RWPE2 (cell line): ENCODE results near the gene TAOK1.

Experiments
- ATAC-seq: fragments of 200-7000 bp; cut with Tn5 transposase; 3 replicates; pipeline ENCODE4 v1.9.1; 2021; ENCODE audit warnings: low read depth
- DNase-seq: peaks from one replicate; pipeline ENCODE4 v3.0.0-alpha.2; 2020; ENCODE audit warnings: low spot score
- H3K27ac ChIP-seq: fragments of 450-650 bp; 2 replicates; pipeline ENCODE4 v1.5.1; 2017; ENCODE audit warnings: mild to moderate bottlenecking; ENCODE audit not compliant: poor library complexity, severe bottlenecking
- H3K27me3 ChIP-seq: fragments of 250-450 bp; sonication (Bioruptor Pico); 2 replicates; pipeline ENCODE4 v1.5.1; 2021; ENCODE audit warnings: mild to moderate bottlenecking, moderate library complexity; ENCODE audit not compliant: insufficient read depth, poor library complexity, severe bottlenecking
- H3K36me3 ChIP-seq: fragments of 250-450 bp; sonication (Bioruptor Pico); 2 replicates; pipeline ENCODE4 v1.5.1; 2020; ENCODE audit warnings: low read depth, mild to moderate bottlenecking, moderate library complexity
- H3K4me1 ChIP-seq: fragments of 250-450 bp; sonication (Bioruptor Pico); 2 replicates; pipeline ENCODE4 v1.5.1; 2021; ENCODE audit warnings: mild to moderate bottlenecking, moderate library complexity; ENCODE audit not compliant: insufficient read depth, poor library complexity, severe bottlenecking
- H3K4me3 ChIP-seq: fragments of 250-450 bp; sonication (Bioruptor Pico); 2 replicates; pipeline ENCODE4 v1.5.1; 2021; ENCODE audit warnings: mild to moderate bottlenecking, moderate library complexity; ENCODE audit not compliant: severe bottlenecking
- H3K9me3 ChIP-seq: fragments of 250-450 bp; sonication (Bioruptor Pico); 2 replicates; pipeline ENCODE4 v1.5.1; 2021; ENCODE audit warnings: mild to moderate bottlenecking, moderate library complexity; ENCODE audit not compliant: severe bottlenecking
- TF ChIP-seq, protein P1 (sequence below): fragments of 450-650 bp; IDR thresholded peaks from one replicate; pipeline ENCODE4 v1.5.1; 2017; ENCODE audit warnings: mild to moderate bottlenecking, moderate library complexity; ENCODE audit not compliant: poor library complexity, severe bottlenecking

Gene TAOK1

DNA sequence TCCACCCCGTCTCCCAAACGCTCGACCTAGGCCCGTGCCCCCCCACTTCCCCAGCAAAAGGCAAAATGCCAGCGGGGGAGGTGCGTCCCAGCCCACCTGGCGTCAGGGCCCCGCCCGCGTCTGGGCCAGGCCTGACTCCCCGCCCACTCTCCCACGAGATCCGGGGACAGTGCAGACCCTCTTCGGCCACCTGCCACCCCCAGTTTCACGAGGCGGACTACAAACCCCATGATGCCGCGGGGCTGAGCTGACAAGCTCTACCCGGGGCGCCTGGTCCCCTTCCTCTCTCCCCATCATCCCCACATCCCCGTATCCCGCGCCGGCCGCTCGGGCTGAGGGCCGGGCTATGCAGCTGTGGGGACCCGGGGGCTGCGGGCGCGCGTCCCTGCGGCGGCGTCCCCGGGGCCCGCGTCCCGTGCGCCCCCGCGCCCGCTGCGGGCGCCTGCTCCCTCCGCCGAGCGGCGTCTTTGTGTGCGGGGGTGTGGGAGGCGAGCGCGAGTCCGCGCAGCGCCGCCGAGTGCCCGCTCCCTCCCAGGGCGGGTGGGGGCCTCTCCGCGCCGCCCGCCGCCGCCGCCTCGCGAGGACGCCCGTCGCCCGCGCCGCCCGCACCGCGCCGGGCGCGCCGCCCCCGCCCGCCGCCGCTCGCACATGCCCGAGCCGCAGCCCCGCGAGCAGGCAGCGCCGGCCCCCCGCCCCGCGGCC, 202.8 kb downstream of the TAOK1 start, which contains the start of gene ANKRD13B:
Gene ANKRD13B (plus strand): TSS at position 283 of the 702 bp plus-strand sequence. CDS start 490 bp downstream, outside the sequence.
- Histone ChIP-seq H3K9me3 (no peaks in the 10 kb centered on the region), H3K36me3 (no peaks in the 10 kb centered on the region), H3K4me1 (peaks cover 23% of the 10 kb centered on the region), H3K27me3 (no peaks in the 10 kb centered on the region), H3K4me3 (peak within 1 kb of the TSS; percentile 88), H3K27ac (peak within 1 kb of the TSS; percentile 80)
- TF ChIP-seq, protein P1, sequence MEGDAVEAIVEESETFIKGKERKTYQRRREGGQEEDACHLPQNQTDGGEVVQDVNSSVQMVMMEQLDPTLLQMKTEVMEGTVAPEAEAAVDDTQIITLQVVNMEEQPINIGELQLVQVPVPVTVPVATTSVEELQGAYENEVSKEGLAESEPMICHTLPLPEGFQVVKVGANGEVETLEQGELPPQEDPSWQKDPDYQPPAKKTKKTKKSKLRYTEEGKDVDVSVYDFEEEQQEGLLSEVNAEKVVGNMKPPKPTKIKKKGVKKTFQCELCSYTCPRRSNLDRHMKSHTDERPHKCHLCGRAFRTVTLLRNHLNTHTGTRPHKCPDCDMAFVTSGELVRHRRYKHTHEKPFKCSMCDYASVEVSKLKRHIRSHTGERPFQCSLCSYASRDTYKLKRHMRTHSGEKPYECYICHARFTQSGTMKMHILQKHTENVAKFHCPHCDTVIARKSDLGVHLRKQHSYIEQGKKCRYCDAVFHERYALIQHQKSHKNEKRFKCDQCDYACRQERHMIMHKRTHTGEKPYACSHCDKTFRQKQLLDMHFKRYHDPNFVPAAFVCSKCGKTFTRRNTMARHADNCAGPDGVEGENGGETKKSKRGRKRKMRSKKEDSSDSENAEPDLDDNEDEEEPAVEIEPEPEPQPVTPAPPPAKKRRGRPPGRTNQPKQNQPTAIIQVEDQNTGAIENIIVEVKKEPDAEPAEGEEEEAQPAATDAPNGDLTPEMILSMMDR = no peak
- no peak for ATAC-seq
- no peak for DNase-seq

DNA sequence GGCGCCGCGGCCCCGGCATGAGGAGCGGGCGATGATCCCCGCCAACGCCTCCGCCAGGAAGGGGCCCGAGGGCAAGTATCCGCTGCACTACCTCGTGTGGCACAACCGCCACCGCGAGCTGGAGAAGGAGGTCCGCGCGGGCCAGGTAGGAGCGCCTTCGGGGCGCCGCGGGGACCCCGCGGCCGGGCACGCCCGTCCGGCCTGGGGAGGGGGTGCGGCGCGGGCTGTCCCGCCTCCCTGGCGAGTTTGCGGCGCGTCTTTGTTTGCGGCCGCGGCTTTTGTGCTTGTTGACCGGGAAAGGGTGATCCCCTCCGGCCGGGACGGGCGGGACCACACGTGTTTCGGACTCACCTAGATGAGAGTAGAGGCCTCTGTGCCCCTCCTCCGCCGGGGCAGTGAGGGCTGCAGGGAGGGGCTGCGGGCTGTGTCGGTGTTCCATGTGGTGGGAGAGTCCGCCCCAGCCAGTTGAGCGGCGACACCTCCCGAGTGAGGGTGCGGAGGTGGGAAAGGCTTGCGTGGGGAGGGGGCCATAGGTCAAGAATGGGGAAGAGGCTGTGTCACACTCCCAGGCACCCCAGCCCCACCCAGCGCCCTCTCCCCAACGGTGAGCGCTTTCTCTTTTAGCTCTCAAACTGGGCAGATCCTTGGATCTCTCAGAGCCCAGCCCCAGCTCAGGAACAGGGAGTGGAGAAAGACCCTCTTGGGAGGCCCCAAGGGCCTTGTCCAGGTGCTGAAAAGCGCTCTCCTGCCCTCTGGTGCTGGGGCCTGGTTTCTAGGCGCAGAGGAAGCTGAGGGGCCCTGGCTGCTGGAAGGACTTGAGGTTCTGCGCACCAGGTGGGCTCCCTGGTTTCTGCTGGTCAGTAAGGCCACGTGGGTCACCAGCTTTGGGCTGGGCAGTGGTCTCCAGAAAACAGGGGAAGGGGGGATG, 203.7 kb downstream of the TAOK1 start:
- H3K9me3 ChIP-seq = no peaks in the 10 kb centered on the region
- no peaks in the 10 kb centered on the region for H3K27me3 ChIP-seq
- TF ChIP-seq, protein P1 = peak; percentile 46
- DNase-seq (no peak), ATAC-seq (no peak)
- no peaks in the 10 kb centered on the region for H3K36me3 ChIP-seq
- H3K4me3 ChIP-seq = peak overlapping the region; percentile 88
- peak overlapping the region; percentile 80 for H3K27ac ChIP-seq
- H3K4me1 ChIP-seq = peaks cover 22% of the 10 kb centered on the region

DNA sequence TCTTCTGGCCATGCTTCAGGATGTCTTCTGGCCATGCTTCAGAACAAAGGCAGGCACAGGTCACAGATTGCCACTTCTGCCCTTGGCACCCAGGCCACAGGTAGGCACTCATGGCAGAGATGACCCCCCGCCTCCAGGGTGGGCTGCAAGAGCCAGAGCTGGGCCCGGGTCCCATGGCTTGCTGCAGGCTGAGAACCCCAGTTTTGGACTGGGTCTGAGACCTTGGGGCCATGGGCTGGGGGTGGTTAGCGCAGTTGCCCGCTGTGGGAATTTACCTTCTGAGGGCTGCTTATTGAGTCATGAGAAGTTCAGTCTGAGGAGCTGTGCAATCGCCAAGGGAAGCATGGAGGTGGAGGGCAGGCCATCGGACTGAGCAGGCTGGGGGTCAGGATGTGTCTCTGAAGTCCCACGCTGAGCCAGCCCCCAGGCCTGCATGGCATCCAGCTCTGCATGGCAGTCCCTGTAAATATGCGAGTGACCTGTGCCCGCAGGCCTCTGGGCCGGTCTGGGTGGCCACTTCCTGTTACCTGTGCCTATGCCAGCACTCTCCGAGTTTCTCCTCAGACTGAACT, 204.4 kb downstream of the TAOK1 start:
- H3K4me1 ChIP-seq = peaks cover 22% of the 10 kb centered on the region
- no peak overlapping the region for H3K27ac ChIP-seq
- peak overlapping the region; percentile 88 for H3K4me3 ChIP-seq

DNA sequence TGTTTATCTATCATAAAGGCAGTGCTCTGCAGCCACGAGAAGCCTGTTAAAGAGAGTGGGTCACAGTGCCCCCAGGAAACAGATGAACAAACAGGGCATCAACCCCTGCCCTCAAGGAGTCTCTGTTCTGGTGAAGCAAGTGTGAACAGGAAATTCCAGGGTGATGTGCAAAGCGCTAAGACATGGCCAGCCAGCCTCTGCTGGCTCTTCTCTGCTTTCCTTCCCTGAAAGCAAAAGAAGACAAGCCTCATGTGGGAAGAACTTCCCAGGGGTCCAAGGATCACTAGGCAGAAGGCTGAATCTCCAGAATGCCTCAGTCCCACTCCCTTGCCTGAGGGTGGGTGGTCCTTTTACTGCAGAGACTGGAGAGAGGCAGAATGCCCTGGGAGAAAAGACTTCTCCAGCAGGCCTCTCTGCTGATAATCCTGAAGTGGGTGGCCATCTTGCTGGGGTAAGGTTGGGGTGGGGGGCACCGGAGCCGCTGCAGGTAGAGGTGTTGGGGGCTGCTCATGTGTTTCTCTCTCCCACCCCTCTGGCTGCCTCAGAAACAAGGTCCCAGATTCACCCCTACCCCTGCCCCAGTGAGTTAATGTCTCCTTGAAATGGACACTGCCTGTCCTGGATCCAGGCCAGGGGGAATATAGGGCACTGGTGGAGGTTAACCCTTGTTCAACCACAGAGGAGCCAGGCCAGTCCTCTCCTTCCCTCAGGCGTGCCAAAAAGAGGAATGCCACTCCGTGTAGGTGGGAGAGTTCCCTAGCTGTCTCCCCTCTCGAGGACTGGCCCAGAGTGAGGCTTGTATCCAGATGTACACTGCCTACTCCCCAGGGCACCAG, 205.2 kb downstream of the TAOK1 start:
- ATAC-seq (no peak), DNase-seq (no peak)
- TF ChIP-seq, protein P1 = no peak
- H3K36me3 ChIP-seq = no peaks in the 10 kb centered on the region
- no peaks in the 10 kb centered on the region for H3K27me3 ChIP-seq
- H3K27ac ChIP-seq = no peak overlapping the region
- H3K9me3 ChIP-seq = no peaks in the 10 kb centered on the region
- no peak overlapping the region for H3K4me3 ChIP-seq
- H3K4me1 ChIP-seq = peaks cover 22% of the 10 kb centered on the region

More for the DNA sequence above, 204.4 kb downstream of the TAOK1 start:
- no peaks in the 10 kb centered on the region for H3K9me3 ChIP-seq
- TF ChIP-seq, protein P1 = peak; percentile 25
- ATAC-seq = no peak
- no peaks in the 10 kb centered on the region for H3K36me3 ChIP-seq
- no peaks in the 10 kb centered on the region for H3K27me3 ChIP-seq
- no peak for DNase-seq
